Measurements from ENCODE around the gene ANKRD39. TPM values are rescaled to one million over a fixed set of nuclear protein-coding genes. Genes with fewer than 3 reads are reported as not detected.

Gene ANKRD39
- total RNA-seq, 1 experiment from 2014 or later, result 24.4 TPM

DNA sequence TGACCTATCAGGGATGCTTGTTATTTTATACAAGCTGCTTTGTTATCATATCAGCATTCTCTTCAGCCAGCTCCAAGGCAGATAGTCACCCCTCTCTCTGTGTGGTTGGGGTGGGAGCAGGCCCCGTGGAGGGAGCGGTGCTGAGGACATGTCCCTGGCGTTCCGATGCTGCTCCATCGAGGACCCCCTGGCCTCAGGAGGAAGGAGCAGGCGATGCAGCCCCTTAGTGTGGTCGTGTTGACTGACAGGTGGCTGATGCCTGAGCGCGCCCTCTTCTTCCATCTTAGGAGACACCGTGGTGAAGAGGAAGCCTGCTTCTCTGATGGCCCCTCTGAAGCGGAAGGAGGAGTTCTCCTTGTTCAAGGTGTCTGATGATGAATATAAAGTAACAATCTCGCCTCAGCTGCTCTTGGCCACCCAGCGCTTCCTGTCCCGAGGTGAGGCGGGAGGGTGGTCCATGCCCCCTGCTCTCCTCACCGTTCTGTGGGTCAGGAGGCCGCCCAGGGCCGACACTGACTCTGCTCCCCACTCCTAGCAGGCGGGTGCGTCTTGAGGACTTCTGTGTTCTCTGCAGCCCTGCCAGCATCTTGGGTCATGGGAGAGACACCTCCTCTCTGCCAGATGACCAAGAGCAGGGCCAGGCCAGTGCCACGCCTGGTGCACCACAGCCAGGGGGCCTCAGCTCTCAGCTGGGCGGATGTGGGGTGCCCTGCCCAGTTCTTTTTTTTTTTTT lies 31.1 kb downstream of the ANKRD39 start:
- intact Hi-C loops (cut with micrococcal nuclease; ENCODE audit: unreplicated experiment), result no loop called here
- no peak overlapping the region for H3K27ac ChIP-seq (ENCODE audit: low read length)
- ATAC-seq (no peak), DNase-seq (ENCODE audit: low read depth, low spot score) (no peak)
- peaks cover 3% of the 10 kb centered on the region for H3K36me3 ChIP-seq (ENCODE audit: control insufficient read depth, insufficient read depth, low read length)
- in situ Hi-C loops (cut with HindIII; ENCODE audit: low pct_unique_long_range_greater_than_20kb, low sequenced_read_pairs), result no loop called here
- H3K4me1 ChIP-seq (ENCODE audit: control insufficient read depth, insufficient read depth, low read length), result peaks cover 17% of the 10 kb centered on the region
- BruUV-seq (replicated peaks), result no TSS peak
- TF ChIP-seq SIN3A (IDR thresholded peaks at IDR 0.05; ENCODE audit: borderline replicate concordance, insufficient read depth, low read depth, low read length) (no peak), REST (IDR thresholded peaks at IDR 0.05; ENCODE audit: insufficient read depth in 1 of 2, low read depth in 2 of 2, low read length in 1 of 2) (no peak), TCF7L2 (IDR thresholded peaks at IDR 0.05; ENCODE audit: low read depth, low read length) (no peak), POLR2AphosphoS5 (IDR thresholded peaks at IDR 0.05; ENCODE audit: low read depth, low read length) (no peak)
- TF ChIP-seq, protein P1, sequence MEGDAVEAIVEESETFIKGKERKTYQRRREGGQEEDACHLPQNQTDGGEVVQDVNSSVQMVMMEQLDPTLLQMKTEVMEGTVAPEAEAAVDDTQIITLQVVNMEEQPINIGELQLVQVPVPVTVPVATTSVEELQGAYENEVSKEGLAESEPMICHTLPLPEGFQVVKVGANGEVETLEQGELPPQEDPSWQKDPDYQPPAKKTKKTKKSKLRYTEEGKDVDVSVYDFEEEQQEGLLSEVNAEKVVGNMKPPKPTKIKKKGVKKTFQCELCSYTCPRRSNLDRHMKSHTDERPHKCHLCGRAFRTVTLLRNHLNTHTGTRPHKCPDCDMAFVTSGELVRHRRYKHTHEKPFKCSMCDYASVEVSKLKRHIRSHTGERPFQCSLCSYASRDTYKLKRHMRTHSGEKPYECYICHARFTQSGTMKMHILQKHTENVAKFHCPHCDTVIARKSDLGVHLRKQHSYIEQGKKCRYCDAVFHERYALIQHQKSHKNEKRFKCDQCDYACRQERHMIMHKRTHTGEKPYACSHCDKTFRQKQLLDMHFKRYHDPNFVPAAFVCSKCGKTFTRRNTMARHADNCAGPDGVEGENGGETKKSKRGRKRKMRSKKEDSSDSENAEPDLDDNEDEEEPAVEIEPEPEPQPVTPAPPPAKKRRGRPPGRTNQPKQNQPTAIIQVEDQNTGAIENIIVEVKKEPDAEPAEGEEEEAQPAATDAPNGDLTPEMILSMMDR (IDR thresholded peaks at IDR 0.05), result no peak
- H3K4me3 ChIP-seq (ENCODE audit: low read depth in 2 of 2, low read length in 2 of 2), result no peak overlapping the region
- ChIA-PET CTCF (no interaction called here), POLR2A (no interaction called here)
- no peaks in the 10 kb centered on the region for H3K9me3 ChIP-seq (ENCODE audit: control insufficient read depth, insufficient read depth, low read depth, low read length)
- no peaks in the 10 kb centered on the region for H3K27me3 ChIP-seq (ENCODE audit: control insufficient read depth, insufficient read depth, low read length)

DNA sequence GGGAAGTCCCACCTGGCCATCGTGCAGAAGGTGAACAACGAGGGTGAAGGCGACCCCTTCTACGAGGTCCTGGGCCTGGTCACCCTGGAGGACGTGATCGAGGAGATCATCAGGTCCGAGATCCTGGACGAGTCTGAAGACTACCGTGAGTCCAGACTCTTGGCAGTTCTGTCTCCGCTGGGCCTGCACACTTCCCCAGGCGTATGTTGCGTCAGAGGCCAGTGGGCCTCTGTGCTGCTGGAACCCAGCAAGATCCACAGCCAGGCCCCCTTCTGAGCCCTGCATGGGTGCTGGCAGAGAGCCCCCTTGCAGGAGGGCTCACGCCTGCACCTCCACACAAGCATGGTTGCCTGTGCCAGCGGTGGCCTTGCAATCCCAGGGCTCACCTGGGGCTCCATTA lies 32.8 kb downstream of the ANKRD39 start:
- Histone ChIP-seq H3K4me3 (ENCODE audit: low read depth in 2 of 2, low read length in 2 of 2) (no peak overlapping the region), H3K4me1 (ENCODE audit: control insufficient read depth, insufficient read depth, low read length) (peaks cover 29% of the 10 kb centered on the region), H3K9me3 (ENCODE audit: control insufficient read depth, insufficient read depth, low read depth, low read length) (no peaks in the 10 kb centered on the region), H3K27ac (ENCODE audit: low read length) (no peak overlapping the region), H3K36me3 (ENCODE audit: control insufficient read depth, insufficient read depth, low read length) (peaks cover 3% of the 10 kb centered on the region), H3K27me3 (ENCODE audit: control insufficient read depth, insufficient read depth, low read length) (no peaks in the 10 kb centered on the region)
- ATAC-seq, result no peak
- no peak for TF ChIP-seq REST (IDR thresholded peaks at IDR 0.05; ENCODE audit: insufficient read depth in 1 of 2, low read depth in 2 of 2, low read length in 1 of 2)
- TF ChIP-seq, protein P1 (IDR thresholded peaks at IDR 0.05), result no peak
- TF ChIP-seq SIN3A (IDR thresholded peaks at IDR 0.05; ENCODE audit: borderline replicate concordance, insufficient read depth, low read depth, low read length), result no peak
- no peak for TF ChIP-seq POLR2AphosphoS5 (IDR thresholded peaks at IDR 0.05; ENCODE audit: low read depth, low read length)
- no peak for TF ChIP-seq TCF7L2 (IDR thresholded peaks at IDR 0.05; ENCODE audit: low read depth, low read length)
- POLR2A ChIA-PET, result no interaction called here
- intact Hi-C loops (cut with micrococcal nuclease; ENCODE audit: unreplicated experiment), result no loop called here
- BruUV-seq (replicated peaks), result no TSS peak
- in situ Hi-C loops (cut with HindIII; ENCODE audit: low pct_unique_long_range_greater_than_20kb, low sequenced_read_pairs), result no loop called here
- CTCF ChIA-PET, result interaction anchor here (0.7 kb wide), 1 partner anchor 105 kb away, joined by 3 read pairs; no protein-coding TSS in a partner anchor
- DNase-seq (ENCODE audit: low read depth, low spot score), result no peak
